ENCODE measurements around the gene SPATA31E1.

DNA sequence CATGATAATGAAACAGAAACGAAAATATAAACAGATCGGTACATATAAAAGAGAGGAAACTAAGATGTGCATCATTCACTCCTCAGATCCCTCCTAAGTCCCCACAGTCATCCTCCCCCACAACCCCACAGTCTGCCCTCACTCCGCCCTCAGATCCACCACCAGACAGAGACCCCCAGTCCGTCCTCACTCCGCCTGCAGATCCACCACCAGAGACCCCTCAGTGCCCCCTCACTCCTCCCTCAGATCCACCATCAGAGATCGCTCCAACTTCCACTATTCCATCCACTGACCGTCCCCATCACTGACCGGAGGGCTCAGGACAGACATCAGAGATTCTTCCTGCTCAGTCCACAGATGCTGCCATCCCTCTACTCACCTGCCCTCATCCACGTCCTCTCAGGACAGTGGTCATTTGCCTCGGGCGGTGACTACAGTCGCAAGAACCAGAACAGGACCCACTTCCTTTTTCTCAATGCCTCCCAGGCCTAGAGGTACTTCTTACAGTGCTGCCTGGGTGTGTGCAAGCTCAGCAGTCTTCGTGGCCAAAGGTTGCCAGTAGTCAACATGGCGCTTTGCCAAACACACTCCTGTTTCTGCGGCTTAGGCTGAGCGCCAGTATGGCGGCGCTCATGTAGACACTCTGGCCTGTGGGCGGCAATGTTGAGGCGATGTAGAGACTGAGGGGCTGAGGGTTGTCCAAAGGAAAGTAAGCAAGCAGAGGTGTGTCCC lies 26.8 kb downstream of the SPATA31E1 start:
- no peak for TF ChIP-seq CTCF (IDR thresholded peaks at IDR 0.05)
- no peak for TF ChIP-seq EZH2 (IDR thresholded peaks at IDR 0.05; ENCODE audit: borderline replicate concordance, insufficient read depth, low read depth, low read length, poor library complexity, severe bottlenecking)

Measured in B cell (primary cell).